Measurements from ENCODE around the gene HSBP1. TPM values are rescaled to one million over a fixed set of nuclear protein-coding genes. Genes with fewer than 3 reads are reported as not detected.

HSBP1 gene
- total RNA-seq (2022; extraction: Qiagen RNA extraction; ENCODE audit: low read depth), result 128 to 200 TPM (median 195 TPM) in 5 replicates

DNA sequence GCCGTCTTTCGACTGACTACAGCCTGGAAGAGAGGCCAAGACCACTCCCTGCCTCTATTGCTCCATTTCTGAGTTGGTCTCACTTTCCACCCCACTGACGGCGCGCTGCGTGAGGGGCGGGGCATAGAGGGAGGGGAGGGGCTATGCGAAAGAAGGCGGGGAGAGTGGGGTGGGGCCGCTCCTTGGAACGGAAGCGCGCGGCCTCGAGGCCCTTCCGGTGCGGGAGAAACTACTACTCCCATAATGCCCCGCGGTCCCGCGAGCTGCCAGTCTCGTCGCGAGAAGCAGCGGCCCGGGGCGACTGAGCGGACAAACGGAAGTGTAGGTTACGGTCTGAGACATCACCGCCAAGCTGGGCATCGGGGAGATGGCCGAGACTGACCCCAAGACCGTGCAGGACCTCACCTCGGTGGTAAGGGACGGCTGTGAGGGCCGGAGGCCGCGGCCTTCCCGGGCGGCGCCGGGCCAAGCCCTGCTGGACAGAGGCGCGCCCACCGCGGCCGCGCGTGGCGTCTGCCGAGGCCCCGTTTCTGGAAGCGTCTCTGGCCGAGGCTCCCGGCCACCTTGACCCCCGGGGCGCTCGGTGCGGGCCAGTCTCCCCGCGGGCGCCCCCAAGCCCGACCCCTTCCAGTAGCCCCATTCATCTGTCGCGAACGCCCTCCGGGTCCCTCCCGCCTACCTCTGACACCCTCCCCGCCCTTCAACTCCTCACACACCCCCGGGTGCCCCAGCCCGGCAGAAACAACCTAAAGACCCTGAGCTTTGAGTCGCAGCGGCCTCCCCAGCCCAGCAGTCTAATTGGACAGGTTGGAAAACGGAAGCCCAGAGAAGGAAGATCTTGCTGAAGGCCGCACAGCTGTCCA is at the start of gene HSBP1:
TSS of gene HSBP1 (plus strand) at position 269 of the 863 bp plus-strand sequence. CDS start at position 368, 99 bp downstream.

Other genes with a start within 250 kb of the HSBP1 start
- 1.1 to 2.6 TPM (median 1.7 TPM) in 5 replicates for gene MLYCD, start 91.1 kb downstream of the HSBP1 start, total RNA-seq (2022; extraction: Qiagen RNA extraction; ENCODE audit: low read depth)
- gene OSGIN1, start 145.3 kb downstream of the HSBP1 start, total RNA-seq (2022; extraction: Qiagen RNA extraction; ENCODE audit: low read depth), result 18.7 to 43.3 TPM (median 26.7 TPM) in 5 replicates
- 1.9 to 2.9 TPM (median 2.4 TPM) in 5 replicates for gene NECAB2, start 160.3 kb downstream of the HSBP1 start, total RNA-seq (2022; extraction: Qiagen RNA extraction; ENCODE audit: low read depth)
- not detected in 5 replicates for gene SLC38A8, start 234.8 kb downstream of the HSBP1 start, total RNA-seq (2022; extraction: Qiagen RNA extraction; ENCODE audit: low read depth)